HG02763 (cell line): ENCODE results near the gene USP21.
A peak's percentile ranks its signal among the peaks of the same experiment; 100 is the strongest.

ENCODE experiments used
- ATAC-seq: cut with Tn5 transposase; IDR thresholded peaks from one replicate; pipeline ENCODE4 v1.9.1; 2021; ENCODE audit warnings: mild to moderate bottlenecking, moderate library complexity; ENCODE audit not compliant: unreplicated experiment

USP21 gene

DNA sequence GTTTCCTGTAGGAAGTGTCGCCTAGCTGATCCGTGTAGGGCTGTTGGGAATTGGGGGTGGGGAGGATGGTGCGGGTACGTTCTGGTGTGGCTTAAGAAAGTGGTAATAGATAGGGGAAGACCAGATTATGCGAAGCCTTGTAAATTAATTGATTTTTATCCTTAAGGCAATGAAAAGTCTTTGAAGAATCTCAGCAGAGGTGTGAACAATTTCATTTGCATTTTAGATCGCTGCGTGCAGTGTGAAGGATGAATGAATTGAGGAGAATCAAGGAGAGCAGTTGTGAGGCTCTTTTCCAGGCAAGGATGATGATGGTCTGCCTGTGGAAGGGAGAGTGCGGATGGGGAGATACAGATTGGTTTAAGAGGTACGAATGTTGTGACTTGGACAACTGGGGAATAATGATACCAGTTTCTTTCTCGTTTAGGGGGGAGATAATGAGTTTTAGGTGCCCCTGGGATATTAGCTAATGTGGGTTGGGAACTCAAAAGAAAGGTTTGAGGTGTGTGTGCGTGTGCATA, 26.0 kb upstream of the USP21 start:
- no peak for ATAC-seq

DNA sequence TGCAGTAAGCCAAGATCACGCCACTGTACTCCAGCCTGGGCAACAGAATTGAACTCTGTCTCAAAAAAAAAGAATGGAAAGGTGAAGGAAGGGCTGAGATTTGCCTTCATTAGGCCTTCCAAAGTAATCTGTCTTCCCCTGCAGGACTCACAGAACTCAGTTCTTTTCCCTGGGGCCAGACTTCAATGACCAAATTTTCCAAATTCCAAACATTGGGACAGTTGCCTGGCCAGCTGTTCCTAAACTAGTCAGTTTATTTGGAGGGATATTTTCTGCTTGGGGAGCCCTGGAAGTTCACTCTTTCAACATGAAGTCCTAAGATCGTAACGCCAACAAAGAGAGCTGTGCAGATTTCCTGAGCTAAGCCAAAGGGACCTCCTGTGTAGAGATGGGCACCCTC, 21.4 kb upstream of the USP21 start:
- no peak for ATAC-seq

DNA sequence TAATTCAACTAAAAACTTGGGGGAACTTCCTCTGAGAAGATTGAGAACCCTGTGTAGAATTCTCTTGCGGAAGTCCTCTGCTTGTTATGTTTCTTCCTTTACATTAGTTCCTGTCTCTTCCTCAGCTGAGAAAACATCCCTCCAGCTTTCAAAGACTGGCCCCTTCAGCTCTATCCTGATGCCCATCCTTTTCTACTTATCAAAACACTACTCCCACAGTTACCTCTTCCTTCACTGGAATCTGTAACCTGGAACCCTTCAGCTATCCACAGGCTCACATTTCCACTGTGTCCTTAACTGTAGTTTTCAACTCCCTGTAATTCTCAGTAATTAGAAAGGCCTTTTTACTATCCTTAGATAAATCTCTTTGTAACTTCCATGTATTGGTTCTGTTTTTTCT, 20.9 kb upstream of the USP21 start:
- no peak for ATAC-seq

DNA sequence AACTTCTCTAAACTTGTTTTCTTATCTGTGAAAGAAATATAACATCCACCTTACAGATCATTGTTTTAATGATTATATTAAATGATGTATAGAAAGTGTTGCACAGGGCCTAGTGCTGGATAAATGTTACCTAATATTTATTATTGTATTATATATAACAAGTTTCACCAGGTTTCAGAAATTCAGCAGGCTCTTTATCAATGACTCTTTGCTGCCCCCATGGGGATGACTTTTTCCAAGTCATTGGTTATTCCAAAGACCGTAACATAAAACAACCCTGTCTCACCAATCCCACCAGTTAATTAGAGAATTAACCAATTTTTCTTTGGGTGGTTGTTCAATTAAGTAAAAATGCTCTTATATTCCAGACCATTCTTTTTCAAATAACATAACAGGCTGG, 19.5 kb upstream of the USP21 start:
- ATAC-seq, result no peak

DNA sequence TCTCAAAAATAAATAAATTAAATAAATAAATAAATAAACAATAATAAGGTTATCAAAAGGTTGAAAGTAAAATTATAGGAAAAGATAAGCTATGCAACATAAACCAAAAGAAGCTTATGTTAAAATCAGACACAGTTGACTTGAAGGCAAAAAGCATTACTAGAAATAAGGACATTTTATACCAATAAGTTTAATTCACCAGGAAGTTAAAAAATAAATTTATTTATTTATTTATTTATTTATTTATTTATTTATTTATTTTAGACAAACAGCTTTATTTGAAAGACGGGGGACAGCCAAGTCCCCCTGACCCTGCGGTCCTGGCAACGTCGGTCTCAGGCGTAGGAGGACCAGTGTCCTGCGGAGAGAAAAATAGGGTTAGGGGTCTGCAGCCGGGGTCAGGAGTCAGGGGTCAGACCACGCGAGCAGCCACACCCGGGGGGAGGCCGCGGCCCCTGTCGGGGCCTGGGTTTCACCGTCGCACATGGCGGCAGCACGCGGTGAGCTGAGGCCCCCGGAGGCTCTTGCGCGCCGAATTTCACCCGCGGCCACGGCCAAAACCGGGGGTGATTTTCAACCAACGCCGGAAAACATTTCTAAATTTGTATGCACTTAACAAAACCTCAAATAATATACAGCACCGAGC, 18.4 kb upstream of the USP21 start:
- no peak for ATAC-seq

DNA sequence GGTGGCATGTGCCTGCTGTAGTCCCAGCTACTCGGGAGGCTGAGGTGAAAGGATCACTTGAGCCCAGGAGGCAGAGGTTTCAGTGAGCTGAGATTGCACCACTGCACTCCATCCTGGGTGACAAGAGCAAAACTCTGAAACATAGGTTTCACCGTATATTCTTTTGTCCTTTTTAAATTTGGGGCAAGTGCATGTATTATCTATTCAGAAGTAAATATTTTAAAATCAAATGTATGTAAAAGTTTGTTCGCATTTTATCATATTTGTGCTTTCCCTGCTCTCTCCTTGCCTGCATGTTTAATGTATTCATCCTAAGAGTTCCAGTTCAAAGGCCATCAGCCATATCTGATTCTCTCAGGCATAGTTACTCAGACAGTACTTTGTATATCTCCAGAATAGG, 13.5 kb upstream of the USP21 start:
- ATAC-seq, result no peak

DNA sequence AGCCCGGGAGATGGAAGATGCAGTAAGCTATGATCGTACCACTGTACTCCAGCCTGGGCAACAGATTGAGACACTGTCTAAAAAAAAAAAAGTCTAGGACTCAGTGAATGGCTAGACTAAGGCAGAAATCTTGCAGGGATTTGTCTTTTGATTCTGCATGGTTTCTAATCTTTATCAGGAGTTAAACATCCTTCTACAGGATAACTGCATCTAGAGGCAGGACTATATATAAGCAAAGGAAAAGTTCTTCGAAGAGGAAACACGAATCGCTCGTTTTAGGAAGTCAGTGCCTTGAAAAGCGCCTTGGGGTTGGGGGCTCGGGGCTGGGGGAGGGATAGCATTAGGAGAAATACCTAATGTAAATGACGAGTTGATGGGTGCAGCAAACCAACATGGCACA, 6.1 kb upstream of the USP21 start:
- ATAC-seq, result no peak

DNA sequence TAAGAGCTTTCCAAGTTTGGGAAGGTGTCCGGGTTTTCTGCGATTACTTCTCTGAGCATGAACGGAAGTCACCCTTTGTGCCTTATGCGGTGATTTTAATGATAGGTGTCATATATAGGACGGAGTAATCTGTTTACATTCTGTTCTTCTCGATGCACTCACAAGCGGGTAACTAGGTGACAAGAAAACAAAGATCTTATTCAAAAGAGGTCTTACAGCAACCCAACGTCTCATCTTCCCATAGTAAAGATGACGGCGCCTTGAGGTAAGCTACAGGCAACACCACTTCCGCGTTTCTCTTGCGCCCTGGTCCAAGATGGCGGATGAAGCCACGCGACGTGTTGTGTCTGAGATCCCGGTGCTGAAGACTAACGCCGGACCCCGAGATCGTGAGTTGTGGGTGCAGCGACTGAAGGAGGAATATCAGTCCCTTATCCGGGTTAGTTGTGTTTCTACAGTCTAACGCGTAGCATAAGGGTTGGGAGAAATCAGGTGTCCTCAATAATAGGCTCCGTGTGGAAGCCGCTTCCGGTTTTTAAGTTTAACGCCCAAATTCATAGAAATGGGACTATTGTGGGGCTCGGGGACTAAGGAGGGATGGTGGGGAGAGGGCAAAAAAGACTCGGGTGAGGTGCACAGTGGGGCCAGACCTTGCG, 5.5 kb upstream of the USP21 start, which contains the start of gene UFC1:
TSS of gene UFC1 (plus strand) at position 297 of the 656 bp plus-strand sequence. CDS start at position 317, 20 bp downstream.
- ATAC-seq, result peak; percentile 74

DNA sequence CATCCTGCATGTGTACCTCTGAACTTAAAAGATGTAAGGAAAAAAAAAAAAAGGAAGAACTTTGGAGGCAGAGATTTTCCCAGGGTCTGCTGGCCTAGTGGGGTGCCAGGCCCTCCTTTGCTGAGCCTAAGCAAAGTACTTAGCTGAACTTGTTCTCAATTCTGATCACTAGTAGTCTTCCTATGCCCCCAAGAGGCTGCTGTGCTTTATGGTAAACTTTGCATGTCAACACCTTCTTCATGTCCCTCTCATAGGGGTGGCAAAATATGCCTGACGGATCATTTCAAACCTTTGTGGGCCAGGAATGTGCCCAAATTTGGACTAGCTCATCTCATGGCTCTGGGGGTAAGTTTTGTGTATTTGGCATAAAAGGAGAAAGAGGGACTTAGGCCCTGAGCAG, 1.4 kb upstream of the USP21 start:
- ATAC-seq, result no peak

DNA sequence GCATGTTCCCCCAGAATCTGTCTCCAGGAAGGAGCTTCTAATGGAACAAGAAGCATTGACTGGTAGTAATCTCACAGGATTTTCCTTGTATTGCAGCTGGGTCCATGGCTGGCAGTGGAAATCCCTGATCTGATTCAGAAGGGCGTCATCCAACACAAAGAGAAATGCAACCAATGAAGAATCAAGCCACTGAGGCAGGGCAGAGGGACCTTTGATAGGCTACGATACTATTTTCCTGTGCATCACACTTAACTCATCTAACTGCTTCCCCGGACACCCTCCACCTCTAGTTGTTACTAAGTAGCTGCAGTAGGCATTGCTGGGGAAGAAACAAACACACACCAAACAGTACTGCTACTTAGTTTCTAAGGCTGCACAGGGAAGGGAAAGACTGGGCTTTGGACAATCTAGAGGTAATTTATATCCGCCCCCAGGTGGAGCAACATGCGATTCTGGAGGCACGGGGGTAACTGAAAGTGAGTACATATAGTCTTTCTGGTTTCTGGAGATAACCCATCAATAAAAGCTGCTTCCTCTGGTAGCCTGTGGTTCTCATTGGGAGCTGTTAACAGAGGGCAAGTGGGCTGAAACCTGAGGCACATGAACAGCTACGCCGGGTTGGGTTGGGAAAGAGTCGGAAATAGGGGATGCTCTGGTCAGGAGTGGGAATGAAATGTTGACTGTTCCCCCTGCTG, 837 bp upstream of the USP21 start:
- ATAC-seq, result no peak

DNA sequence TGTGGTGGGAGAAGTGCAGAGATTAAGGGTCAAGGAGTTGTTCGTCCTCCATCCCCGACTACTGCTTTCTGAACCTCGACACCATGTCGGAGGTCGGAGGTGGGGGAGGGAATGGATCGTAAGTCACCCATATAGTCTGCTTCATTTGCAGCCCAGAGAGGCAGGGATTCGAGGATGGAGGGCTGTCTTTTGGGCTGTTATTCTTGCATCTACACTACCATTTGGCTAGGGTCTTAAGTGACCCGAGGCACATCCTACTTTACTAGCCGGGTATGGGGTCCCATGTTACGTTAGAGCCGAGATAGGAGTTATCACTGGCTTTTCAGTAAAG, 578 bp downstream of the USP21 start:
- peak; percentile 11 for ATAC-seq

DNA sequence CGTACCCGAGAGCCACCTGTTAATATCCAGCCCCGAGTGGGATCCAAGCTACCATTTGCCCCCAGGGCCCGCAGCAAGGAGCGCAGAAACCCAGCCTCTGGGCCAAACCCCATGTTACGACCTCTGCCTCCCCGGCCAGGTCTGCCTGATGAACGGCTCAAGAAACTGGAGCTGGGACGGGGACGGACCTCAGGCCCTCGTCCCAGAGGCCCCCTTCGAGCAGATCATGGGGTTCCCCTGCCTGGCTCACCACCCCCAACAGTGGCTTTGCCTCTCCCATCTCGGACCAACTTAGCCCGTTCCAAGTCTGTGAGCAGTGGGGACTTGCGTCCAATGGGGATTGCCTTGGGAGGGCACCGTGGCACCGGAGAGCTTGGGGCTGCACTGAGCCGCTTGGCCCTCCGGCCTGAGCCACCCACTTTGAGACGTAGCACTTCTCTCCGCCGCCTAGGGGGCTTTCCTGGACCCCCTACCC, 1.4 kb downstream of the USP21 start:
- ATAC-seq, result no peak

DNA sequence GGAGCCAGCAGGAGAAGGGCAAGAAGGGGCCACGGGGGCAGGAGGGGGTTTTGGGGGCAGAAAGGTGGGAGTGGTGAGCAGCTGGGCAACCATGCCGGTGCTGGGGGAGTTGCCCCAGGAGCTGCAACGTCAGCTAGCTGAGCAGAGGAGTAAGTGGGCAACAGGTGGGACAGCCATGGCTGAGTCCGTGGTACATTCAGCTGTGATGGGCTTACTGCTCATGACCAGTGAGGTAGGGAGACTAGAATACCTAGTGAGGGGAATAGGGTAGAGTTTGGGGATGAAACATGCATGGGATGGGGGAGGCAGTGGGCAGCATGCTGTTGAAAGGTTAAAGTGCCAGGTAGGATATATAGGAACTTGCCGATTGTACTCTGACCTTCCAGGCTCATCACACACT, 2.4 kb downstream of the USP21 start:
- ATAC-seq, result no peak

DNA sequence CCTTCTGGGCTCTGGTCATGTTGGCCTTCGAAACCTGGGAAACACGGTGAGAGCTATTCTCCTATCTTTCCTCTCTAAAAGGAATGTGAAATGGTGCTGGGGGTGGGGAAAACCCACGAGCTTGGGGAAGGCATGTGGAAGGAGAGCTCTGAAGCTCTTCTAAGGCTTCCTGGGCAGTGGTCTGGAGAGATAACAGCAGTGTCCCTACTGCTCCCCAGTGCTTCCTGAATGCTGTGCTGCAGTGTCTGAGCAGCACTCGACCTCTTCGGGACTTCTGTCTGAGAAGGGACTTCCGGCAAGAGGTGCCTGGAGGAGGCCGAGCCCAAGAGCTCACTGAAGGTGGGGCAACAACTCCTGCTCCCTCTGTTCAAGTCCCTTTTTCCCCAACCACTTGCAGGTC, 2.8 kb downstream of the USP21 start:
- ATAC-seq, result no peak

DNA sequence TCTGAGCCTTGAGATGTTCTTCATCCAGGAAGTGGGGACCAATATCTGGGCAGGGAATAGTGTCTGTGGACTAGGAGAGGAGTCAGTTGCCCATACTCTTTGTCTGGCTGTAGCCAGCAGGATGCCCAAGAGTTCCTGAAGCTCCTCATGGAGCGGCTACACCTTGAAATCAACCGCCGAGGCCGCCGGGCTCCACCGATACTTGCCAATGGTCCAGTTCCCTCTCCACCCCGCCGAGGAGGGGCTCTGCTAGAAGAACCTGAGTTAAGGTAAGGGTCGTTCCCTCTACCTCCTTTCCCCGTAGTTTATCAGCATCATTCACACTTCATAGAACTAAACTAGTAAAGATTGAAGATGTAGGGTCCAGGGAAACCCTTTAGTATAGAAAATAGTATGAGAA, 3.5 kb downstream of the USP21 start:
- no peak for ATAC-seq

DNA sequence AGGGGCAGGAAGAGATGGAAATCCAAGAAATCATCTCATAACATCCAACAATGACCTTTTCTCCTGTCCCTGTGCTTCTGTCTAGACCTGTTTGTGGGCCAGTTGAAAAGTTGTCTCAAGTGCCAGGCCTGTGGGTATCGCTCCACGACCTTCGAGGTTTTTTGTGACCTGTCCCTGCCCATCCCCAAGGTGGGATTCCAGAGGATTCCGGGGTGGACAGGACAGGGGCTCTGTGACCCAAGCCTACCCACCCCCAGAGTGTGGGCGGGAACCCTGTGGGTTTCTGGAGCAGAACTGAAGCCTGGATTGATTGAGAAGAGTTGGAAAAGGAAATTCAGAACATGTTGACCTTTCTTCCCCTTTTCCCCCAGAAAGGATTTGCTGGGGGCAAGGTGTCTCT, 4.5 kb downstream of the USP21 start:
- ATAC-seq, result no peak

DNA sequence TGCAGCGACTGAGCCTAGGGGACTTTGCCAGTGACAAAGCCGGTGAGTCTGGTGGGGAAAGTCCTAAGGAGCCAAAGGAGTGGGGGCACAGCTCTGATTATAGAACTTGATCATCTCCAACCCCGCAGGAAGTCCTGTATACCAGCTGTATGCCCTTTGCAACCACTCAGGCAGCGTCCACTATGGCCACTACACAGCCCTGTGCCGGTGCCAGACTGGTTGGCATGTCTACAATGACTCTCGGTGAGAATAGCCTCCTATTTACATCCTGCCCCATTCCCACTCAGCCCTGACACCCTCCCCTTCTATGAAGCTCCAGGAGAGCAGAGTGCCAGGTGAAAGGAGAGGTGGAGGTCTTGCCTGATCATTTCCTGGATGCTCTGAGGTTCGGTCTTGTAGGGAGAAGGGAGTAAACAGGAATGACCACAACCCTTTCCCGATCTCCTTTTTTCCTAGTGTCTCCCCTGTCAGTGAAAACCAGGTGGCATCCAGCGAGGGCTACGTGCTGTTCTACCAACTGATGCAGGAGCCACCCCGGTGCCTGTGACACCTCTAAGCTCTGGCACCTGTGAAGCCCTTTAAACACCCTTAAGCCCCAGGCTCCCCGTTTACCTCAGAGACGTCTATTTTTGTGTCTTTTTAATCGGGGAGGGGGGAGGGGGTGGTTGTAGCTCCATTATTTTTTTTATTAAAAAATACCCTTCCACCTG, 5.8 kb downstream of the USP21 start:
- no peak for ATAC-seq

DNA sequence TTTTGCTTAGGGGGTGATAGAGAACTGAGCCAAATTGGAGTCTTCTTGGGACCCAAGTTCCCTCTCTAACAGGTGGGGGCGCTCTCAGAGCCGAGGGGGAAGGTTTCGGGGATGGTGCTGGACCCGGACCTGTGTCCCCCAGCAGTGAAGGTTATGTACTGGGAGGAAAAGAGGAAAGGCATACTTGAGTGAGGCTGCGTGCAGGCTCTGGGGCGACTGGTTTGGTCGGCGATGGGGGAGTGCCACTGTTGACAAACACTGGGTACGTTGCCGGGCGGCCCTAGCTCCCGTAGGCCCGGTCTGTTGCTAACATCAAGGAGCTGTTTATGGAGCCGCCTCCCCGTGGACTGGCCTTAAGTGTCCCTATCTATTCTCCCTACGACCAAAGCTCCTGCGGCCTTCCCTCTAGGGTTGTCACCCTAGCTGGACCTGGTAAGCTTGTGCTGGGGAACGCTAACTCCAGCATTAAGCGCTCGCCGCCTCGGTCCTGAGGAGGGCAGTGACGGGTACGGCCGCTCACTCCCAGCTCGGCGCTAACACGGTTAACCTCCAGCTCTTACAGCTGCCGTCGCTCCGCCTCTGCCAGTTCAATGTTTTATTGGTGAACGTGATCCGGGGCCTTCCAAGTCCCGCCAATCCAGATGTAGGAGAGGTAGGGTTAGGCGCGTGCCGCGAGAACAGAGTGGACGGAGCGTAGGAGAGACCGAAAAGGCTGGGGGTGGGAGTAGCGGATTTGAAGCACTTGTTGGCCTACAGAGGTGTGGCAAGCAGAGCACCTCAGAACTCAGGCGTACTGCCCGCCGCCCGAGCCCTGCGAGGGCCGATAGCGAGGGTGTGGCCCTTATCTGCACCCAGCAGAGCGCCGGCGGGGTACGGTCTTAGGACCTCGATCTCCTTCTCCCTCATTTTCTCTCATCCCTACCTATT, 6.7 kb downstream of the USP21 start, which contains the start of gene PPOX:
TSS of gene PPOX (plus strand) at position 685 of the 927 bp plus-strand sequence. CDS start 422 bp downstream, outside the sequence.
- ATAC-seq, result peak; percentile 92

DNA sequence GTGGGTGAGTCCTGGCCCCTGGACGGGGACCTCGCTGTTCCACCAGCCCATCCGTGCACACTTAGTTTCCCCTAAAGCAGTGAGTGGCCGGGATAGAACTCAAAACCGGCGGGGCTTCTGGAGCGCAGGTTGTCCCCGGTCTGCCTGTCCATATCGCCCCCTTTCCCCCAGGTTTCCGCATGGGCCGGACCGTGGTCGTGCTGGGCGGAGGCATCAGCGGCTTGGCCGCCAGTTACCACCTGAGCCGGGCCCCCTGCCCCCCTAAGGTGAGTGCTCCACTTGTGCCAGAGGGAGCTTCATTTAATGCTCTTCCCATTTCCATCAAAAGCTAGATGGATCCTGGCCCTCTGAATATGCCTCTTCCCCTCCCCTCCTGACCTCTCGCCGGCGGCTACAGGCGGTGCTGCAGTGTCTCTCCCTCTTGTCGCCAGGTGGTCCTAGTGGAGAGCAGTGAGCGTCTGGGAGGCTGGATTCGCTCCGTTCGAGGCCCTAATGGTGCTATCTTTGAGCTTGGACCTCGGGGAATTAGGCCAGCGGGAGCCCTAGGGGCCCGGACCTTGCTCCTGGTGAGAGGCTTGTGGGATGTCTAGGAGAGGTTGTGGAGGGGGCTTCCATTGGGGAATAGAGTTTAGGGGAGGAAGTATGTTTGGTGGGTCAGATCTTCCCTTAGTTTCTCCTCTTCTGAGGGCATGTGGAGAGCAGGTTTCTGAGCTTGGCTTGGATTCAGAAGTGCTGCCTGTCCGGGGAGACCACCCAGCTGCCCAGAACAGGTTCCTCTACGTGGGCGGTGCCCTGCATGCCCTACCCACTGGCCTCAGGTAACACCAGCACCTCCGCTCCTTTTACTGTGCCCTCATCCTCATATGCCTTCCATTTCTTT, 7.6 kb downstream of the USP21 start:
- no peak for ATAC-seq
